Smooth muscle cell (in vitro differentiated cells): ENCODE data around the gene LMF1. TPM values are rescaled to one million over a fixed set of nuclear protein-coding genes. Genes with fewer than 3 reads are reported as not detected.

Source experiments
- DNase-seq: peaks from one replicate; lab custom pipeline; 2025; ENCODE audit not compliant: unreplicated experiment; lab: John Stamatoyannopoulos, UW
- H2AFZ ChIP-seq: fragments of 200-600 bp; sonication (generic); 2 replicates; pipeline ENCODE4 v1.6.0; 2016; ENCODE audit warnings: antibody characterized with exemption, low read depth, mild to moderate bottlenecking
- H3F3A ChIP-seq: fragments of 200-600 bp; sonication (generic); 2 replicates; pipeline ENCODE4 v1.6.0; 2017; ENCODE audit warnings: antibody characterized with exemption, low read depth
- H3K27ac ChIP-seq: fragments of 200-600 bp; sonication (generic); 2 replicates; pipeline ENCODE4 v1.5.1; 2016; ENCODE audit warnings: low read depth, mild to moderate bottlenecking
- H3K27me3 ChIP-seq: fragments of 200-600 bp; sonication (generic); 2 replicates; pipeline ENCODE4 v1.6.1; 2016; ENCODE audit warnings: low read depth, mild to moderate bottlenecking
- H3K36me3 ChIP-seq: fragments of 200-600 bp; sonication (generic); 2 replicates; pipeline ENCODE4 v1.5.1; 2016; ENCODE audit warnings: low read depth
- H3K4me1 ChIP-seq: fragments of 200-600 bp; sonication (generic); 2 replicates; pipeline ENCODE4 v1.5.1; 2016; ENCODE audit warnings: low read depth
- H3K4me2 ChIP-seq: fragments of 200-600 bp; sonication (generic); 2 replicates; pipeline ENCODE4 v1.6.0; 2016; ENCODE audit warnings: mild to moderate bottlenecking
- H3K4me3 ChIP-seq: fragments of 200-600 bp; sonication (generic); 2 replicates; pipeline ENCODE4 v1.5.1; 2016; ENCODE audit warnings: mild to moderate bottlenecking
- H3K79me2 ChIP-seq: fragments of 200-600 bp; sonication (generic); 2 replicates; pipeline ENCODE4 v1.6.0; 2016; ENCODE audit warnings: low read depth, mild to moderate bottlenecking
- H3K9ac ChIP-seq: fragments of 200-600 bp; sonication (generic); 2 replicates; pipeline ENCODE4 v1.6.0; 2016; ENCODE audit warnings: low read depth
- H3K9me3 ChIP-seq: fragments of 200-600 bp; sonication (generic); replicated peaks from 2 replicates; pipeline ENCODE4 v1.5.1; 2016; ENCODE audit warnings: low read depth
- H4K20me1 ChIP-seq: fragments of 200-600 bp; sonication (generic); 2 replicates; pipeline ENCODE4 v1.6.0; 2016; ENCODE audit warnings: low read depth
- CTCF ChIP-seq: fragments of 200-600 bp; sonication (generic); IDR thresholded peaks from 2 replicates; pipeline ENCODE4 v1.5.1; 2017; ENCODE audit warnings: borderline replicate concordance, mild to moderate bottlenecking, antibody characterized with exemption; ENCODE audit not compliant: insufficient read depth, poor library complexity, severe bottlenecking
- WGBS: methylation state at CpG from one replicate; pipeline ENCODE4 v1.1.7; 2016; ENCODE audit warnings: low lambda C conversion rate; 5-methylcytosine and 5-hydroxymethylcytosine counted together
- polyA plus RNA-seq: library from polyadenylated mRNA; unstranded; fragments of >200 nt; fragmentation: Nextera tagmentation; extraction: Ambion mirVana; gene quantifications from 2 replicates; pipeline ENCODE4 v1.2.1, GENCODE V29; 2016
- total RNA-seq: library from RNA; depleted of rRNA; stranded (reverse); fragments of >200 nt; gene quantifications from 2 replicates; pipeline ENCODE4 v1.2.3, GENCODE V29; 2014

Gene LMF1
- total and polyA plus RNA-seq, 2 experiments from 2014 or later, result 25.3 to 29.8 TPM

DNA sequence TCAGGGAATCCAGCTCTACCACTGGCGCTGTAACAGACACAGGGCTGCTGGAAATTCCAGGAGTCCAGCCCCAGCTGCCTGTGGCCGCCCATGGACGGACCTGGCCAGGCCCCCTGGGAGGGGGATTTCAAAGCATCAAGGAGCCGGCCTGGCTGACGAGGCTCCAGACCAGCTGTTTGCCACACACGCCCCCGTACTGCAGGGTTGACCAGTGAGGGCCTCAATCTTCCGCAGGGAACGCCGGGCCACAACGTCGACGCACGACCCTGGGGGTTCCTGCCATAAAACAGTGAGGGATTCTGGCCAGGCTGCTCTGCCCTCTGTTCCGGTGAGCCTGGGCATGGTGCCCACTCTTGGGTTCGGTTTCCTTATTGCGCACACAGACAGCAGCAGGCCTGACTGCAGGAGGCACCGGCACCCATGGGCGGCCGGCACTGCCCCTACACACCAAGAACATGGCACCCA, 3.7 kb downstream of the LMF1 start:
- H3K4me3 ChIP-seq, result no peak overlapping the region
- H3K9me3 ChIP-seq, result no peaks in the 10 kb centered on the region
- no peaks in the 10 kb centered on the region for H3K27me3 ChIP-seq
- no peak overlapping the region for H3K4me2 ChIP-seq
- no peaks in the 10 kb centered on the region for H4K20me1 ChIP-seq
- TF ChIP-seq CTCF, result no peak
- H3K36me3 ChIP-seq, result no peaks in the 10 kb centered on the region
- no peak for DNase-seq
- H3K27ac ChIP-seq, result no peak overlapping the region
- peaks cover 13% of the 10 kb centered on the region for H3F3A ChIP-seq
- H3K4me1 ChIP-seq, result peaks cover 19% of the 10 kb centered on the region
- no peak overlapping the region for H2AFZ ChIP-seq
- WGBS, result 97% methylated on average over 20 of the region's 20 CpGs
- H3K9ac ChIP-seq, result no peak overlapping the region
- H3K79me2 ChIP-seq, result no peaks in the 10 kb centered on the region

GRCh38 chr16:966505-966904, 4.3 kb downstream of the LMF1 start:
- Histone ChIP-seq H3K36me3 (no peaks in the 10 kb centered on the region), H2AFZ (no peak overlapping the region), H3K27ac (no peak overlapping the region), H3K9ac (no peak overlapping the region), H3K27me3 (no peaks in the 10 kb centered on the region), H3K4me1 (peaks cover 19% of the 10 kb centered on the region), H3K4me2 (no peak overlapping the region), H3K79me2 (no peaks in the 10 kb centered on the region), H3F3A (peaks cover 13% of the 10 kb centered on the region), H3K4me3 (no peak overlapping the region), H4K20me1 (no peaks in the 10 kb centered on the region), H3K9me3 (no peaks in the 10 kb centered on the region)
- no peak for DNase-seq
- WGBS, result 96% methylated on average over 10 of the region's 10 CpGs
- TF ChIP-seq CTCF, result no peak

DNA sequence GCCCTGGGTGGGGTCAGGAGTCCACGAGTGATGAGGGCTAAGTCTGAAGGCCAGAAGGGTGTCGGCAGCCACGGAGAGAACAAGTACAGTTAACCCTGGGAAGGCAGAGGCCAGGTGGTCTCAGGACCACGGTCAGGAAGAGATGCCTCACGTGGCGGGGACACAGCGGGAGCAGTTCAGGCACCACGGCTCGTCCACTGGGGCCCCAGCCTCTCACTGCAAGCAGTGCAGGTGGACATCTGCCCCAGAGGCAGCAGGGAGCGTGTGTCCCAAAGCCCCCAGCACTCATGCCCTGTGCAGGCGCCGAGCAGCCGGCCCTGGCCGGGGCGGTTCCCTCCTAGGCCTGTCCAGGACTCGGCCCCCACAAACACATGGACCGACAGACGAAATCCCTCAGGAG, 4.7 kb downstream of the LMF1 start:
- peaks cover 13% of the 10 kb centered on the region for H3F3A ChIP-seq
- no peaks in the 10 kb centered on the region for H3K9me3 ChIP-seq
- TF ChIP-seq CTCF, result no peak
- peaks cover 19% of the 10 kb centered on the region for H3K4me1 ChIP-seq
- H3K4me3 ChIP-seq, result no peak overlapping the region
- H3K4me2 ChIP-seq, result no peak overlapping the region
- H3K27me3 ChIP-seq, result no peaks in the 10 kb centered on the region
- H3K27ac ChIP-seq, result no peak overlapping the region
- H4K20me1 ChIP-seq, result no peaks in the 10 kb centered on the region
- no peaks in the 10 kb centered on the region for H3K79me2 ChIP-seq
- no peak overlapping the region for H3K9ac ChIP-seq
- DNase-seq, result no peak
- 100% methylated on average over 18 of the region's 18 CpGs for WGBS
- H3K36me3 ChIP-seq, result no peaks in the 10 kb centered on the region
- no peak overlapping the region for H2AFZ ChIP-seq

DNA sequence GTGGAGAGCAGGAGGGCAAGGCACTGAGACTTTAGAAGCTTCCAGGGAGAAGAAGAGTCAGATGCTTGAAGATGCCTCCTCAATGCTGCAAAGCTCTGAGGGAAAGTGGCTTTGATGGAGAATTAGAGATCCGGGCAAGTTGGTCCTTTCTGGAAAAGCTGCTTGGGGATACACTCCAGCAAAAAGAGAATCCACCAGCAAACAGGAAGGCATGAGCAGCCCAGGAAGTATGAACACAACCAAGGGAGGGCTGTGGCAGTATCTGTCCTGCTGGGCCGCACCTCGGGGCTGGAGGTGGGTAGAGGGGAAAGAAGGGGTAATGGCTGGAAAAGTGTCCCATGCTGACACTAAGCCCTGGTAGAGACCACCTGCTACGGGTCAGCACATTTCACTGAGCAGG, 5.3 kb downstream of the LMF1 start:
- no peak overlapping the region for H3K27ac ChIP-seq
- WGBS, result 94% methylated on average over 4 of the region's 4 CpGs

More for the DNA sequence above, 5.3 kb downstream of the LMF1 start:
- Histone ChIP-seq H4K20me1 (no peaks in the 10 kb centered on the region), H3K36me3 (no peaks in the 10 kb centered on the region), H3K9ac (no peak overlapping the region), H3K4me1 (peaks cover 19% of the 10 kb centered on the region), H3K27me3 (no peaks in the 10 kb centered on the region), H3K79me2 (no peaks in the 10 kb centered on the region), H2AFZ (no peak overlapping the region), H3K4me2 (no peak overlapping the region), H3K4me3 (no peak overlapping the region), H3F3A (peaks cover 13% of the 10 kb centered on the region), H3K9me3 (no peaks in the 10 kb centered on the region)
- no peak for DNase-seq
- TF ChIP-seq CTCF, result no peak
